Chondrocyte (in vitro differentiated cells): ENCODE data around the gene SGMS1. TPM values are rescaled to one million over a fixed set of nuclear protein-coding genes. Genes with fewer than 3 reads are reported as not detected.

Experiments used
- DNase-seq: peaks from one replicate; pipeline ENCODE4 v3.0.0; 2021; ENCODE audit warnings: mixed read lengths, low spot score
- H3K27ac Mint-ChIP-seq: one replicate; pipeline ENCODE4 v1.8.0; 2021; ENCODE audit warnings: mild to moderate bottlenecking, moderate library complexity, mixed read lengths; ENCODE audit not compliant: unreplicated experiment
- H3K27me3 Mint-ChIP-seq: 2 replicates; pipeline ENCODE4 v1.8.0; 2021; ENCODE audit warnings: low read depth, mixed read lengths
- H3K36me3 Mint-ChIP-seq: 2 replicates; pipeline ENCODE4 v1.8.0; 2021; ENCODE audit warnings: low read depth, mixed read lengths
- H3K4me1 Mint-ChIP-seq: 2 replicates; pipeline ENCODE4 v1.8.0; 2021; ENCODE audit warnings: low read depth, mild to moderate bottlenecking, mixed read lengths
- H3K4me3 Mint-ChIP-seq: one replicate; pipeline ENCODE4 v1.8.0; 2021; ENCODE audit warnings: mild to moderate bottlenecking, moderate library complexity, mixed read lengths; ENCODE audit not compliant: unreplicated experiment
- H3K9me3 Mint-ChIP-seq: 2 replicates; pipeline ENCODE4 v1.8.0; 2021; ENCODE audit warnings: low read depth, mixed read lengths
- CTCF ChIP-seq: fragments of 200-600 bp; sonication (generic); IDR thresholded peaks from 2 replicates; pipeline ENCODE4 v1.5.0; 2021; ENCODE audit warnings: antibody characterized with exemption, mild to moderate bottlenecking, moderate library complexity
- total RNA-seq: library from RNA; stranded (reverse); gene quantifications from 3 replicates; pipeline ENCODE4 v1.2.1, GENCODE V29; 2021

Gene SGMS1
- total RNA-seq, 1 donor from 2014 or later = 27.1 TPM

- Mint-ChIP-seq H3K36me3 (no peaks in the 10 kb centered on the region), H3K27me3 (no peaks in the 10 kb centered on the region), H3K27ac (no peak overlapping the region), H3K9me3 (no peaks in the 10 kb centered on the region), H3K4me1 (peaks cover 40% of the 10 kb centered on the region), H3K4me3 (no peak overlapping the region)
- no peak for TF ChIP-seq CTCF
- no peak for DNase-seq
Measured at GRCh38 chr10:50596897-50597296, 26.9 kb downstream of the SGMS1 start.

DNA sequence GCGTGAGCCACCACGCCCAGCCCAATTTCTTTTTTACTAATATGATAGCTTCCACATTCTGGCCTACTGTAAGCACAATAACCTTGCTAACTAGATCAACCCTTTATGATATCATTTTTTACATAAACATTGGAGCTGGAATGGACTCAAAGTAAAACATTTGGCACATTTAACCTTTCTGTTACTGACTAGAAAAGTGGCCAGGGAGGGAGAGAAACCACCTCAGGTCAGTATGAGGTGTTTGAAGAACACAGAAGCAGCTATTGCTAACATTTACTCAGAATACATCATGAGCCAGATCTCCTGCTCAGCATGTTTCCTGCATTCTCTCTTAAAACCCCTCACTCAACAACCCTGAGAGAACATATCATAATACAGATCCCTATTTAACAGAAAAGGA is 27.3 kb downstream of the SGMS1 start:
- DNase-seq = no peak

DNA sequence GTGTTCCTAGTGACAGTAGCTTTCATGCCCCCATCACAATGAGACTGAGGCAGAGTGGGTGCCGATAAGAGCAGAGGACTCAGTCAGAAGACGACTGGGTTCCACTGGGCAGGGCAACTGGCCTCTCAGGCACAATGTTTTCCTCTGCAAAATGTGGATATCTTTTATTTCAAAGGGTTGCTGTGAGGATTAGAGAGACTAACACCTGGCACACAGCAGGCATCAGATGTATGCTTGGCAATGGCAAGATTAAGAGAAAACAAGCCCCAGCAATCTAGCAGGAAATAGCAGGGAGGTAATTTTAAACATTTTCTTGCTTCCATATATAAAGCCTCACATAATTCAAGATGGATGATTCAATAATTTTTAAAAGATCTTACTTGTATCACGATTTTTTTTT is 28.0 kb downstream of the SGMS1 start:
- Mint-ChIP-seq H3K27ac (no peak overlapping the region), H3K4me3 (no peak overlapping the region), H3K27me3 (no peaks in the 10 kb centered on the region), H3K9me3 (no peaks in the 10 kb centered on the region), H3K36me3 (no peaks in the 10 kb centered on the region), H3K4me1 (peaks cover 36% of the 10 kb centered on the region)
- DNase-seq = no peak
- TF ChIP-seq CTCF = no peak

More for the DNA sequence above, 27.3 kb downstream of the SGMS1 start:
- H3K4me1 Mint-ChIP-seq = peaks cover 40% of the 10 kb centered on the region
- no peaks in the 10 kb centered on the region for H3K36me3 Mint-ChIP-seq
- TF ChIP-seq CTCF = no peak
- peak overlapping the region; percentile 27 for H3K27ac Mint-ChIP-seq
- H3K27me3 Mint-ChIP-seq = no peaks in the 10 kb centered on the region
- no peak overlapping the region for H3K4me3 Mint-ChIP-seq
- H3K9me3 Mint-ChIP-seq = no peaks in the 10 kb centered on the region

DNA sequence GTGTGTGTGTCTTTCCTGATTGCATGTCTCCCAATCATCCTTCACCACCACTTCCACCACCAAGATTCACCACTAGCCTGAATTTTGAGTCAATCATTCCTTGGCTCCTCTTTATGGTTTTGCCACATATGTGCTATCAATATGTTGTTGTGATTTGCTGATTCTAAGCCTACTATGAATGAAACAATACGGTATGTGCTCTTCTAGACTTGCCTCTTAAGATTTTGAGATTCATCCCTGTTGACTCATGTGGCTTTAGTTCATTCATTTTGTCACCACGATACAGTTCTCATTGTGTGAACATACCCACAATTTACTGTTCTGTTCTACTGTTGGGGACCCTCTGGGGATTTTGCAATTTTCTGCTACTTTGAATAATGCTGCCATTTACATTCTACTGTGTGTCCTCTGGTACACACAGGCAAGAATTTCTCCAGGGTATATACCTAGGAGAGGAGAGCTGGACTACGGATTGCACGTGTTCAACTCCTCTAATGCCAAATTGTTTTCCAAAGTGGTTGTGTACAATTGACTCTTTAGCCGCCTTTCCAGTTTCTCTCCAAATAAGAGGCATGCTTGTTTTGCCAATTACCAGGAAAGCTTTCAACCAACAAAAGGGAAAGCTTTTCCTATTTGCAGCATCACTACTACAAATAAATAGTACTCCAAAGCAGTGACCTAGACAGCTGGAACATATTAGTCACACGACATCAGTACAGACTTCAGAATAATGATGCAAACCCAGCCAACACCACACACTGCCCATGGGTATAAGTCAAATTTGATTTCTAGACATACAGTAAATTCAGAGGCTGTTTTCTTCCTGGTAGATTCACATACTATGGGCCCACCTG is 30.0 kb downstream of the SGMS1 start:
- H3K36me3 Mint-ChIP-seq = no peaks in the 10 kb centered on the region
- H3K4me3 Mint-ChIP-seq = no peak overlapping the region
- no peaks in the 10 kb centered on the region for H3K27me3 Mint-ChIP-seq
- no peaks in the 10 kb centered on the region for H3K9me3 Mint-ChIP-seq
- peaks cover 24% of the 10 kb centered on the region for H3K4me1 Mint-ChIP-seq
- no peak for DNase-seq
- no peak for TF ChIP-seq CTCF
- H3K27ac Mint-ChIP-seq = peak overlapping the region; percentile 85

- no peak for DNase-seq
- H3K9me3 Mint-ChIP-seq = no peaks in the 10 kb centered on the region
- no peaks in the 10 kb centered on the region for H3K36me3 Mint-ChIP-seq
- H3K27me3 Mint-ChIP-seq = no peaks in the 10 kb centered on the region
- peaks cover 21% of the 10 kb centered on the region for H3K4me1 Mint-ChIP-seq
- TF ChIP-seq CTCF = no peak
- H3K4me3 Mint-ChIP-seq = no peak overlapping the region
- H3K27ac Mint-ChIP-seq = peak overlapping the region; percentile 64
Measured at GRCh38 chr10:50592961-50593418, 30.8 kb downstream of the SGMS1 start.
